Prostate gland (tissue), 2 donors: ENCODE data around the gene UTP11.

Source experiments
- CTCF ChIP-seq, 4 experiments: fragments of 200-600 bp in 2 of 4; fragments of 450-650 bp in 2 of 4; sonication (generic) in 2 of 4; IDR thresholded peaks; 1 replicate in 3 of 4; 2 replicates in 1 of 4; pipeline ENCODE4 v1.5.1; 2016 to 2019; ENCODE audit warnings: antibody characterized with exemption in 4 of 4, mild to moderate bottlenecking in 2 of 4, moderate library complexity in 2 of 4
- POLR2A ChIP-seq: fragments of 450-650 bp; IDR thresholded peaks from one replicate; pipeline ENCODE4 v1.6.1; 2016; ENCODE audit warnings: antibody characterized with exemption, mild to moderate bottlenecking
- POLR2AphosphoS5 ChIP-seq: sonication (generic); formaldehyde crosslinking; IDR thresholded peaks from one replicate; pipeline ENCODE4 v1.6.1; 2017; ENCODE audit warnings: antibody characterized with exemption

- TF ChIP-seq POLR2AphosphoS5 (no peak), CTCF (IDR thresholded peaks at IDR 0.05) (no peak), POLR2A (no peak)
These were observed 49.4 kb downstream of the UTP11 start for GRCh38 chr1:38061883-38062328.
